ENCODE results near the gene BPGM. TPM values are rescaled to one million over a fixed set of nuclear protein-coding genes. Genes with fewer than 3 reads are reported as not detected.

The BPGM gene
- total and polyA plus RNA-seq, 11 donors = 12.3 to 26.0 (median 15.4) TPM

DNA sequence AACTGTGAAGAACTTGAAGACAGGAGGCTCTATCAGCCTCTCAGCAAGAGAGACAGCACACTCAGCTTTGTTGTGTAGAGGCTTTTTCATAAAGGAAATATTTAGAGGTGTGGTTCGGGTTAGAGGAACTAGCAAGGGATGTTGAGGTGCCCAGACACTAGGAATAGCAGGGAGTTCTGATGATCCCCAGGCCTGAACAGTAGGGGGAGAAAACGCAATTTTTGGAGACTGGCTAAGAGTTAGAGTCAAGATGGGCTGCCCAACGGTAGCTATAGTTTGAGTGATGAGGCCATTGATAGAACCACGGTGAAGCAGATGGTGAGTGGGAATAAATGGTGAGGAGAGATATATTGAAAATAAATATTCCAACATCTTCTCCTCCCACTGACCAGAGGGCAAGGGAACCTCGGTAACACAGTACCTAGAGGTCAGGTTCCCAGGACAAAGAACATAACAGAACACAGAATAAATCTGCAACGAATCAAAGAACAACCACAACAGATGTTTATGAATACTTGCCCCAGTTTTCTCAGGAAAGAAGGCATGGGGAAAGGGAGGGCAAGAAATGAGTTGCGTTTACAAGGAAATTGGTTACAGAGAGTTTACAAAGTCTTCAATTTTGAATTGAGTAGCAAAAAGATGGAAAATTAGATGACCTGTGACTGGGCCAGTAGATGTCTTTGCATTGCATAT, 24.2 kb upstream of the BPGM start:
- no peak for DNase-seq
- no peak overlapping the region for H3K4me3 ChIP-seq
- peaks cover 0 to 18% (median 2%) of the 10 kb centered on the region in 9 donors for H3K27me3 ChIP-seq
- WGBS, 4 donors = 78 to 80% (median 80%) methylated on average over 7 of the region's 7 CpGs
- H3K27ac ChIP-seq = no peak overlapping the region
- no peaks in the 10 kb centered on the region for H3K36me3 ChIP-seq
- TF ChIP-seq POLR2A (IDR thresholded peaks at IDR 0.05) (no peak), CTCF (IDR thresholded peaks at IDR 0.05) (no peak)
- H3K9me3 ChIP-seq = no peaks in the 10 kb centered on the region
- intact Hi-C loops (cut with DNase I) = no loop called here
- H3K4me1 ChIP-seq = peaks cover 0 to 12% (median 0%) of the 10 kb centered on the region in 12 donors
- no peak for ATAC-seq

DNA sequence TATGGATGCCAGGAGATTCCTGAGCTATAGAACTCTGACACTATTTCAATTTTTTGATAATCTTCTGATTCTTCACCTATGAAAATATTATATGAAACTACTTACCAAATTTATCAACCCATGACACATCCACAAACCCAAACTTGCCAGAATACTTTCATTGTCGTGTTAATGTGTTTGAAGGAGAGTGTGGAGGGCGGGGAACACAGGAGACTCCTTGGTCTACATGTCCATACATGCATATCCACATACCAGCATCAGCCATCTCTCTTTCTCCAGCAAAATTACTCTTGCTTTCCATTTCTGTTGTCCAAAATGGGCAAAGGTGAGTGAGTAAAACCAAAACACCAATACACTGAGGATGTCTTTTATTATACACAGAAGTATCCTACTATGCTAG, 23.5 kb upstream of the BPGM start:
- Histone ChIP-seq H3K4me1 (peaks cover 0 to 12% (median 0%) of the 10 kb centered on the region in 12 donors), H3K4me3 (no peak overlapping the region), H3K27ac (no peak overlapping the region), H3K9me3 (no peaks in the 10 kb centered on the region), H3K27me3 (peaks cover 0 to 18% (median 3%) of the 10 kb centered on the region in 9 donors), H3K36me3 (no peaks in the 10 kb centered on the region)
- DNase-seq (no peak), ATAC-seq (no peak)
- 73 to 85% (median 75%) methylated on average over 2 of the region's 2 CpGs for WGBS, 4 donors
- TF ChIP-seq CTCF (IDR thresholded peaks at IDR 0.05) (no peak), POLR2A (IDR thresholded peaks at IDR 0.05) (no peak)
- intact Hi-C loops (cut with DNase I) = no loop called here

DNA sequence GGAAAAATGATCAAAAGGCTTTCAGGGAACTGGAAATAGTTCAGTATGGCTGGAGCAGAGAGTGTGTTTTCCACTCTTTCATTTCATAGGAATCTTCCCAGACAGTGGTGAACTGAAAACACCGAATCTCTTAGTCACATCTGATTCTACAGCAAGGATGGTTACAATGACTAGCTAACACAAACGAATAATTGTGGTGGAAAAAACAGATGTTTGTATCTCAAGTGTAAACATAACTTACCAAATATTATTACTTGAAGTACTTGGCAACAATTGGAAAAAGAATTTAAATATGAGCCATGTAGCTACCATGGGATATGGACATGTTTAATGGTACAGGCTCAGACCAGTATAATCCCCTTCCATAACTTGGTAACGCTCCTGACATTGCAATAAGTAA, 21.1 kb upstream of the BPGM start:
- H3K27me3 ChIP-seq = peaks cover 0 to 26% (median 3%) of the 10 kb centered on the region in 9 donors
- no peaks in the 10 kb centered on the region for H3K4me1 ChIP-seq
- WGBS, 4 donors = 62 to 73% (median 67%) methylated on average over 3 of the region's 3 CpGs
- DNase-seq (no peak), ATAC-seq (no peak)
- no peak overlapping the region for H3K4me3 ChIP-seq
- intact Hi-C loops (cut with DNase I) = no loop called here
- H3K27ac ChIP-seq = no peak overlapping the region
- TF ChIP-seq CTCF (IDR thresholded peaks at IDR 0.05) = no peak
- no peak for TF ChIP-seq POLR2A (IDR thresholded peaks at IDR 0.05)
- H3K36me3 ChIP-seq = no peaks in the 10 kb centered on the region
- no peaks in the 10 kb centered on the region for H3K9me3 ChIP-seq

- TF ChIP-seq CTCF (IDR thresholded peaks at IDR 0.05) (no peak), POLR2A (IDR thresholded peaks at IDR 0.05) (no peak)
- Histone ChIP-seq H3K9me3 (no peaks in the 10 kb centered on the region), H3K27ac (no peak overlapping the region), H3K27me3 (peaks cover 0 to 26% (median 3%) of the 10 kb centered on the region in 9 donors), H3K4me1 (no peaks in the 10 kb centered on the region), H3K36me3 (no peaks in the 10 kb centered on the region), H3K4me3 (no peak overlapping the region)
- DNase-seq (no peak), ATAC-seq (no peak)
- 56 to 87% (median 79%) methylated on average over 2 of the region's 2 CpGs for WGBS, 4 donors
- intact Hi-C loops (cut with DNase I) = no loop called here
Measured at GRCh38 chr7:134627109-134627774, 19.4 kb upstream of the BPGM start.

All from heart left ventricle (tissue), 16 donors.